HG03196 (cell line): ENCODE results near the gene GP5.

ENCODE experiments used
- ATAC-seq: cut with Tn5 transposase; IDR thresholded peaks from one replicate; pipeline ENCODE4 v1.9.1; 2021; ENCODE audit not compliant: unreplicated experiment

Gene GP5

DNA sequence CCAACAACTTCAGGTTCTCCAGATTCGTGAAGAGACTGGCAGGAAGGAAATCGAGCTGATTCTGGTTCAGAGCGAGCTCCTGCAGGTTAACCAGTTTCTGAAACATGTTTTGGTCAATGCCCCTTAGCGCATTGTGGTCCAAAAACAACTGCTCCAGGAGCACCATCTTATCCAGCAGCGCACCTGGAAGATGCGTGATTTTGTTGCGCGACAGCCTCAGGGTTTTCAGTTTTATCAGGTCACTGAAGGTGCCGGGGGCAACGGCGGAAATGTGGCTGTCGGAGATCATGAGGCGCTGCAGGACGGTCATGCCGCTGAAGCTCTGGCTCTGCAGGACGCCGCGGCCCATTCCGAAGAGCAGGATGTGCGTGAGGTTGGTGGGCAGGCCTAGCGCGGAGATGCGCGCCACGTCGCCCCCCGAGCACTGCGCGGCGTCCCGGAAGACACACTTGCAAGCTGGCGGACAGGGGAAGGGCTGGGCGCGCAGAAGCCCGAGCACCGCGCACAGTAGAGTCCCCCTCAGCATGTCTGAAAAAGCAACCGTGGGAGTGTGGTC lies 1.2 kb downstream of the GP5 start:
- no peak for ATAC-seq

DNA sequence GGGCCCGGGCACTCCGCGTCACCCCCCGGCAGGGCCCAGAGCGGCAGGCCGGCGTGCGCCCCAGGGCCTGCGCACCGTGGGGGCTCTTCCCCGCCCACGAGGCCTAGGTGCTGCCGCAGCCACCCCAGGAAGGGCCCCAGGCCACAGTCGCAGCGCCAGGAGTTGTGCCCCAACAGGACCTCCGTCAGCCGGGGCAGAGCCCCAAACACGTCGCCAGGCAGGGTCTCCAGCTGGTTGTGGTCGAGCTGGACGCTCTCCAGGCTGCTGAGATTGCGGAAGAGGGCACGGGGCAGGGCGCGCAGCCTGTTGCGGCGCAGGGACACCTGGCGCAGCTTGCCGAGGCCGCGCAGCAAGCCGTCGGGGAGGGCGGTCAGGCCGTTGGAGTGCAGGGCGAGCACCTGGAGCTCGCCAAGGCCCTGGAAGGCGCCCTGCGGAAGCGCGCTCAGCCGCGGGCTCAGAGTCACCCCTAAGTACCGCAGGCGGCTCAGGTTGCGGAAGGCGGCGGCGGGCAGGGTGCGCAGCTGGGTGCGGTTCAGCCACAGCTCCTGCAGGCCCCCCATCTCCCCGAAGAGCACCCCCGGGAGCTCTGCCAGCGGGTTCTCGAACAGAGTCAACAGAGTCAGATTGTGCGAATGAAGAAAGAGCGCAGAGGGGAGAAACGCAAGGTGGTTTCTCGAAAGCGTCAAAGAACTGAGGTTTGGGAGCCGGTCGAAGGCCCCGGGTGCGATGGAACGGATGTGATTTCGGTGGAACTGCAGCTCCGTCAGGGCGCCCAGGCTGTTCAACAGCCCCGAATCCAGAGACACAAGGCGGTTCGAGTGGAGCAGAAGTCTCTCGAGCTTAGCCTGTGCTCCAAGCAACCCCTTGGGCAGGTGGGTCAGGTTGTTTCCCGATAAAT lies 2.0 kb downstream of the GP5 start:
- ATAC-seq: no peak

DNA sequence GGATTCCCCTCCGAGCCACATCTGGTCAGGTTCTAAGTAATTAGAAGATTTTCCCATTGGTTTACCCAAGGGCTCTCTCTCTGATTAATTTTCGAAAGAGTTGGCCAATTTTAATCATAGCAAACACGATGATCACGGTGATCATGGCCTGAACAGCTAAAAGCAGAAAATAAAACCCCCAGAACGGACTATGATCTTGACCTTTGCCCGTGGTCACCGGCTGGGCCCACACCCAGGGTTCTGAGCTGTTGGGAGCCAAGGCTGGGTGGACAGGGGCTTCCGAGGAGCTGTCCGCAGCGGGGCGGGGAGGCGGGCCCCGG lies 2.6 kb downstream of the GP5 start:
- ATAC-seq: no peak

DNA sequence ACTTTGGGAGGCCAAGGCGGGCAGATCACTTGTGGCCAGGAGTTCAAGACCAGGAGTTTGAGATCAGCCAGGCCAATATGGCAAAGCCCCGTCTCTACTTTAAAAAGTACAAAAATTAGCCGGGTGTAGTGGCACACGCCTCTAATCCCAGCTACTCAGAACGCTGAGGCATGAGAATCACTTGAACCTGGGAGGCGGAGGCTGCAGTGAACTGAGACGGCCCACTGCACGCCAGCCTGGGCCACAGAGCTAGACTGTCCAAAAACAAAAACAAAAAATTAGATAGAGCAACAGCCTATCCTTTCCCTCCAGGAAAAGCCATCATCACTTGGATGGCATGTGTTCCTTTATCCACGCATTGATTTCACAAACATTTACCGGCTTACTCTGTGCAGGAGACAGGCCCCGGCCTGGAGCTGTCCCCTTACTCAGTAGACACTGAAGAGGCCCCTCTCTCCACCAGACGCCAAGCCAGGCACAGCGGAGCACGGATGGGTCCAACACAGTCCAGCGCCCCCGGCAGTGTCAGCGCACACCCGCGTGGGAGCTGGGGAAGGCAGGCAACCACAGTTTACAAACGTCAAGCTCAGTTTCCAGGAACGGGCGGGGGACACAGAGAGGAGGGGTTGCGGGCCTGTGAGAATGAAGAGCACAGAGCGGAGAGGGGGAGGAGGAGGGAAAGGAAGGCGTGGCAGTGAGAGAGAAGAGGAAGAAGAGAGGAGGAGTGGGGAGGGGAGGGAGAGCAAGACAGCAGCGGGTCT lies 3.1 kb downstream of the GP5 start:
- ATAC-seq: no peak

DNA sequence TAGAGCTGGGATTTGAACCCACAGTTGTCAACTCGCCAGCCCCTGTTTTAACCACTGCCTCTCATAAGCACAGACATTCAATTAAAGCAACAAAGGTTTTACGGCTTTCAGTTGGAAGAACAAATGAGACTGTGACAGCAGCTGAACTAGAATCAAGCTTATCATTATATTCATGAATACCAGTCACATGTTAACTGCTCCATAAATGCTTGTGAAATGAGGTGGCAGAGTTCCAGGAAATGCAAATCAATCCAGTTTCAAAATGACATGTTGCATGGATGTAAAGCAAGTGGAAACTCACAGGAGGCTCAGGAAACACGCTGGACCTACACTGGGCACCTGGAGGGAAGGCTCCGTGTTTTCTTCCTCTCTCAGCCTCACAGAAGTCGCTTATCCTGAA lies 3.9 kb downstream of the GP5 start:
- no peak for ATAC-seq

DNA sequence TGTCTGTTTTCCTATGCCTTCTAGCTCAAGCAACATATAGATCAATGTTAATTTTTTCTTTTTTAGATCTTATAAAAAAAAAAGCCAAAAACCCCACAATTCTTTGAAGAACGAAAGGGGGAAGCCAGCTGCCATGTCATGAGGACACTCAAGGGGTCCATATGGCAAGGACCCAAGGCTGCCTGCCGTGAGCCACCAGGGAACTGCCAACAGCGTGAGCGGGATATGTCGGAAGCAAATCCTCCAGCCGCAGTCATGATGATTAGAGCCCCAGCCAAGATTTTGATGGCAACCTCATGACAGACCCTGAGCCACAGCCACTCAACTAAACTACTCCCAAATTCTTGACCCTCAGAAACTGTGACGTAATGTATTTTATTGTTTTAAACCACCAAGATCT lies 6.5 kb downstream of the GP5 start:
- no peak for ATAC-seq

DNA sequence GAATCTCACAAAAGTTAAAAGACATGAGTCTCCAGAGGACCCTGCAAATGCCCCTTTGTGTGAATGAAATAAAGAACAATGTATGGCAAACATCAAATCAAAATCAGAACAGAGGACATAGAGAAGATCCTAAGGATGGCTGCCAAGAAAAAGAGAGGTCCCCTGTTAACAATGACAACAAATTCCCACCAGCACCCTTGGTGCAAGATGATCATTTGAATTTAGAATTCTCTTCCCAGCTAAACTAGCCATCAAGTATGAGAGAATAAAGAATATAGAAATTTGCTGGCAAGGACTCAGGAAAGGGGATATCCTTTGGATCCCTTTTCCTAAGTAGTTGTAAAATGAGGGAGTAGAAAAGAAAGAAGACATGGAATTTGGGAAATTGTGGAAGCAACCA lies 8.2 kb downstream of the GP5 start:
- no peak for ATAC-seq

DNA sequence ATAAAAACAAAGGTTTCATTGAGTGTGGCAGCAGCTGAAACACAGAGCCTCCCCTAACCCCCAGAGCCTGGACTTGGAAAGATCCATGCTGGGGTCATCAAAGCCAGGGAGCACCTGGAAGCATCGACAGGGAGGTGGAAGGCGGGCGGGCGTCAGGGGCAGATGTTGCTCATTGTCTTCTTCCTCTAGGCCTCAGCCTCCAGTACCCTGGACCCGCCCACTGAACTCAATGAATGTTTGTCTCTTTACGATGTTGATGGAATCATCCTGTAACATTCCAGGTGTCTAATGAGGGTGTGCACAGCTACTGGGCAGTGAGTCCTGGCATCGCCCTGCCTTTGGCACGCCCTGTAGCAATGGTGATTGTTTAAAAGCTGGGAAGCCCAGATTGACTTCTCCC lies 9.8 kb downstream of the GP5 start:
- ATAC-seq: no peak

DNA sequence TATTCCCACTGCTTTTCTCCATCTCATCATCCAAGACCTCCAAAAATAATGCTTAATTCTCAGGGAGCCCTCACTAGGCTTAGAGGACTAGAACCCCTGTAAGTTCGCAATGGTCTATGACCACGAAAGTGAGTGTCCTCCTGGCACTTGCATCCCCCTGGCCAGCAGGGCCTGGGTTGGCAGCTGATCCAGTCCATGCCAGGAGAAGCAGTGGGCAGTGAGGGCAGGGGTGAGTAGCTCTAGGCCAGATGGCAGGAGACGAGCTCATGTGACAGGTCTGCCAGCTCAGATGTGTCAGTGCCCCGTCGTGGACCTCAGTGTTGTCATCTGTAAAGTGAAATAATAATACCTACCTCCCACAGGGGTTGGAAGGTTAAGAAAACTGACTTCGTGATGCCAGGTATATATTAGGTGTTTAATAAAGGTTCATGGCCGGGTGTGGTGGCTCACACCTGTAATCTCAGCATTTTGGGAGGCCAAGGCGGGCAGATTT lies 11.1 kb downstream of the GP5 start:
- no peak for ATAC-seq

DNA sequence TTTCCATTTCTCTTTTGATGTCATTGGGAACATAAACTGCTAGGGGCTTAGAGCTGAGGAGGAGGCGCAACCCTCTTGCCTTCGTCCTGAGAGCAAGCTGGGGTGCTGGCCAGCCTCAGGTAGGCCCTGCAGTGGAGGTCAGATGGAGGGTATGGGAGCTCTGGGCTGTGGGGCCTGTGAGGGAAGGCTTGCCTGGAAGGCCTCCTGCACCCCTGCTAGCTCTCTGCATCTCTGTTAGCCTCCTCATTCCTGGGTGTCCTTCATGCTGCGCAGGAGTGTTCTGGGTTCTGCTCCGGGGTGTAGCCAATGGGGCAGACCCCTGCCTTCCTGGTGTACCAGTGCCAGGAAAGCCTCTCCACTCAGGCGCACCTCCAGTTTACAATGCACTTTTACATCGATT lies 11.8 kb downstream of the GP5 start:
- ATAC-seq: no peak

DNA sequence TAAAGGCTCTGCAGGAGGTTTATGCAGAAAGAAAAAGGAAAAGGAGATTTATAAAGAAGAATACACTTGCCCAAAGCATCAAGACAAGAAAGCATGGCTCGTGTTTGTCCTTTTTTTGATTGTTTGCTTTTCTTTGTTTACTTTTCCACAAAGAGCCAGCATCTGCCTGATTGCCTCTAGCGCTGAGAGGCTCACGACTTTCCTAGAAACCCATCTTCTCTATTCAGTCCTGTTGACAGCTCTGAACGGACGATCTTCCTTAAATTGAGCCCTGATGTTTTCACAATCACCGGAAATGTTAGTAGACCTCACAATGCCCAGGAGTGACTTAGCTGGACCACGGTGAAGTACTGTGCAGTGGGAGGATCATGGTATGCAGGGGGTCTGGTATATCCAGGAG lies 12.4 kb downstream of the GP5 start:
- ATAC-seq: no peak

DNA sequence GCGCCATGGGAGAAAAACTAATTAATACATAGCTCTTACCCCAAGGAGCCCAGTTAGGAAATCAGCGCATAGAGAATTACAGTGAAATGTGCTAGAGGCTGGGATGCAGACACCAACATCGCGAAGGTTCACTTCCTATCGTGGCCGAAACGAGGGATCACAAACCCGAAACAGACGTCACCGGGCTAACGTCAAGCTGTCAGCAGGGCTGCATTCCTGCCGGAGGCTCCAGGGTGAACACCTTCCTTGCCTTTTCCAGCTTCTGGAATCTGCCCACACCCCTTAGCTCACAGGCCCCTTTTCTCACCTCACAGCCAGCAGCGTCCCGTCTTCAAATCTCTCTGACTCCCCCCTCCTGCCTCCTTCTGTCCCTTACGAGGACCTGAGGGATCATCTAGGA lies 13.0 kb downstream of the GP5 start:
- ATAC-seq: no peak

DNA sequence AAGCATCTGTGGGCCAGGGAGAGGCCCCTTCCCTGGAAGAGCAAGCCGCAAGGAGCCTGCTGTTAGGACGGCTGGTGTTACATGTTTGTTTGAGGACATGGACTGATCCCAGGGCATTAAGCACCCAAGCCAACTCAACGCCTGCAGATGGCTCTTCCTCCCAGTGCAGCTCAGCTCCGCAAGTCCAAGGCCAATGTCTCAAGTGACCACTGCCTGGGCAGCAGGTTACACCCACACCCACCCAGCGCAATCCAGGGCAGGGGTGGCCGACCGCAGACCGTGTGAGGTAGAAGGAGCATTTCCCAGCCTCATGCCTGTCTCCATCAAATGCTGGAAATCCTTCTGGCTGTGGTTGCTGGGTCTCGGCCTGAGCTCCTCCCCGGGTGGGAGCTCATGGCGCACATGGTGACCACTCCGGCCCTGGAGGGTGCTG lies 14.5 kb downstream of the GP5 start:
- no peak for ATAC-seq

DNA sequence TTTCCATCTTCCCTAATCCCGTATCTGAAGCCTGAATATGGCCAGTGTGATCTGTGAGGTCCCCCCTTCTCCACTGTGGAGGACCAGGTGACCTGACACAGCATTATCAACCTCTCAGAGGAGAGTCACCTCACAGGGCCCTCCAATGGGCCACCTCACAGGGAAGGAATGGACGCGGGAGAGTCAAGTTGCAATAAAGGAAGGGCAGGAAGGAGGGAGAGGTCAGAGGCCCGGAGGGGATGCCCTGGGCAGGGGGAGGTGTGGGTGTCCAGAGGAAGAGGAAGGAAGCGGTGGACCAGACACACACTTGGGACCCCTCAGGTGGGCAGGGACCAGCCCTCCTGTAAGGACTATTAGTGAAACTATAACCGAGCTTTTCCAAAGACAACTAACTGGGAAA lies 14.9 kb downstream of the GP5 start:
- ATAC-seq: no peak

DNA sequence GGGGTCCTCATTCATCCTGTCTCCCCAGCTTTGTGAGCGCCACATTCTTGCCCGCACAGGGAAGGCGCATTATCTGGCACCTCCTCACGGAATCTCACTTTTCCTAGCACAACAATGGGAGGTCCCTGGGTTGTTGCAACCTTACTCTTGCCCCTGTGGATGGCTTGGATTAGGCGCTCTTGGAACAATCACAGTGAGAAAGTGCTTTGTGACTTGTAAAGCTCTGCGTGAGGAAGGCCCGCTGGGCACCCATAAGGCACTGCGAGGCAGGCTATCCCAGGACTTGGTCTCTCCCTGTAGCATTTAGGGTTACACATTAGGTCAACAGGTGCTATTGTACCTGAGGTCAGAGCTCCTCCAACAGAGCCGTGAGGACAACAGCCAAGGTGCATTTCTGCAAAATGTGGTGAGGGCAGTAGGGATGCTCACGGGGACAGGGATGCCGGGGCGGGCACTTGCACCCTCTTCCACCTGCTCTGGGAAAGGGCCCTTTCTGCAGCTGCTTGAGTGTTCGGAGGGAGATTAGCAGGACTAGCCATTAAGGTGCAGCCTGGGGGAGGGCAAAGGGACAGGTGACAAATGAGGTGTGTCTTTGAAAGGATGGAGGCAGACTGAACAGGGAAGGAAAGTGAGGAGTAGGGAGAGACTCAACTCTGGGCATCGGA lies 15.7 kb downstream of the GP5 start:
- ATAC-seq: no peak

DNA sequence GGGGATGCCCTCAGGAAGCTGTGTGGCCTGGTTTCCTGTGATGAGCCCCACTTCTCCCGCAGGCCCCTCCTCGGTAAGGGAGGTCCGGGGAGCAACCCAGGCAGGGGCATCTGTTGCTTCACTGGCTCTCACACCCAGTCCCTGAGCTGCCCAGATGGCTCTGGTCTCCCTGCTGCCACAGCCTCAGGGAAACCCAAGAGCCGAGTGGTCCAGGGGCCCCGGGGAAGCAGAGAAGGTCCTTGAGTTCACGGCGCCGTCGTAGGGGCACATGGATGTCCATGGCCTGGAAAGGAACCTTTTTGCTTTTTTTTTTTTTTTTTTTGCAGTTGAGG lies 16.2 kb downstream of the GP5 start:
- no peak for ATAC-seq

DNA sequence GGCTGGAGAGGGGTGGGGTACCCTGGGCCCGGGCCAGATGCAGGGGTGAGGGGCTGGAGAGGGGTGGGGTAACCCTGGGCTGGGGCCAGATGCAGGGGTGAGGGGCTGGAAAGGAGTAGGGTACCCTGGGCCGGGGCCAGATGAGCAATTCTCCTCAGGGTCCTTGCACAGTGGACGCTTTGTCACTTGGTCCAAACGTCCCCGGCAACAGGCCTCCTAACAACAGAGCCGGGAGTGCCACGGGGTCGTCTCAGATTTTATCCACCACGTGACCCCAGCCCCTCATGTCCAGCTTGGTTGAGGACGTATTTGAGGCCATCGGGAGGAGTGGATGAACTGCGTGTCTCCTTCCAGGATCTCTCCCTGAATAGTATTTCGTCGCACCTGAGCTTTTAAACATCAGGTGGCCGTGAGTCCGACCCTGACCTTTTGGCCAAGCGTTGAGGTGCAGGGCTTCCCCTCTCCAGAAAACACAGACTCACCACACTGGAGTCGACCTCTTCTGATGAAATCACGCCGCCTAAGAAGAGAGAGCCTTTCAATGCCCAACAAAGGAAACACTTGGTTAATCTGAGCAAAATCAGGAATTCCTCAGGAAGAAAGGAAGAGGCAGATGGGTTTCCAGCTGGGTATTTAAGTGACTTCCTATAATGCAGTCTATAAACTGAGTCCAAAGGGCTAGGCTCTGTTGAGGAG lies 16.7 kb downstream of the GP5 start:
- ATAC-seq: no peak

DNA sequence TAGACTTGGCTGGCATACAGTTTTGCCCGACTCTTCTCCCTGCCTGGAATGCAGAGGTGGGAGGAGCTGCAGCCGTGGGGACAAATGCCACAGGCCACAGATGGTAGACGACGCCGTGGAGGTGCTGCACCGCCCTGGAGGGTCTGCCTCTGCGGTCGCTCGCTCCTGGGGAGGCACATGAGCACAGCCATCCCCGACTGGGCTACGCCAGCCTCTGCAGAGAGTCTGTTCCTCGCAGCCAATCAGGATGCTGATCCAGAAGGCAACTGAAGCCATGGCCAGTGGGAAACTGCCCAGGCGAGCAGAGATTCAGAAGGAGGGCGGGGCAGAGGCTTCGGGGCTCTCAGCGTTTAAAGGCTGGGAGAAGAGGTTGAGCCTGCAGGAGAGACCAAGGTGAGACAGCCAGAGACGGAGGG lies 17.6 kb downstream of the GP5 start:
- ATAC-seq: no peak

DNA sequence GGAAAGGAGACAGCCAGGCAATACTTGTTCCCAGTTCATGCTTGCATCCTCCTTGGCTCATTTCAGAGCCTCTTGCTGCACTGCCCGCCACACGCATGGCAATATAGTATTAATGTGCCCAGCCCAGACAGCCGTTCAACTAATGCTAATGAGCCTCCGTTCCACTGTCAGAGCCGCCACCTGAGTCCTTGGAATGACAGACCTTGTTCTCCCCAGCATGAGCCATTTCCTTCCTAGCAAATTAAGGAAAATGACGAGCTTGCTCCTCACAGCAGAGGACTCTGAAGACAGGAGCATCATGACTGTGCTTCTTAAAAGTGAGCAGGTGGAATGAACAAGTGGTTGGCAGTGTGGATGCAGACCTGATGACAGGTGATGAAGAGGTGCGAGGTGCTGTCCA lies 18.7 kb downstream of the GP5 start:
- no peak for ATAC-seq

DNA sequence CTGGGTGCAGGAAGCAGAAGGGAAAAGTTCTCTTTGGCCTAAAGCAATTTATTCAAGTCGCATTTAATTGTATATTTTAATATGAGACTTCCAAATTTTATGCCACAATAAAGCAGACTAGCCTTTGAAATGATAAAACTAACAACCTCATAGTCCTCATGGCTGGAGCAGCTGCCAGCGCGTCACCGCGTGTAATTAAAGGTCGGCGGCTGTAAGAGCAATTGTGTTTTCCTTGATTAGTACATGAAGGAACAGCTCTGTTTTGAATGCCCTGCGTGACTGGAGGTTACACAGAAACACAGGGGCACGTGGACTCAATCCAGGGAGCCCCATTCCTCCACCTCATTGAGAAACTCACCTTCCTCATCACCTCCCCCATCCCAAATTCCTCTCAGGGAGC lies 19.4 kb downstream of the GP5 start:
- ATAC-seq: no peak

DNA sequence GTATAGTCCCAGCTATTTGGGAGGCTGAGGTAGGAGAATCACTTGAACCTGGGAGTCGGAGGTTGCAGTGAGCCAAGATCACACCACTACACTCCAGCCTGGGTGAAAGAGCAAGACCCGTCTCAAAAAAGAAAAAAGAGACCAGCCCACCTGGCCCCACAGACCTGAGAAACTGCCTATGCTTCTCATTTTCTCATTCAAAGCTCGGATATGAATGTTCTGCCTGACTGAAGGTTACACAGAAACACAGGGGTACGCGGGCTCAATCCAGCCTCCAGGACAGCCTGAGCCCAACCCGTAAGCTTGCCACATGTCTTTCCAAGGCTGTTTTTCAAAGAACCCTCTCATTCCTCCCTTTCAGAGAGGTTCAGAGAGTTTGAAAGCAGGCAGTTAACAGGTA lies 19.8 kb downstream of the GP5 start:
- ATAC-seq: no peak
